ENCODE results near the gene ATF4. TPM values are rescaled to one million over a fixed set of nuclear protein-coding genes. Genes with fewer than 3 reads are reported as not detected.

ATF4 gene
- total RNA-seq, 3 donors from 2014 or later: 201 to 581 (median 205) TPM

DNA sequence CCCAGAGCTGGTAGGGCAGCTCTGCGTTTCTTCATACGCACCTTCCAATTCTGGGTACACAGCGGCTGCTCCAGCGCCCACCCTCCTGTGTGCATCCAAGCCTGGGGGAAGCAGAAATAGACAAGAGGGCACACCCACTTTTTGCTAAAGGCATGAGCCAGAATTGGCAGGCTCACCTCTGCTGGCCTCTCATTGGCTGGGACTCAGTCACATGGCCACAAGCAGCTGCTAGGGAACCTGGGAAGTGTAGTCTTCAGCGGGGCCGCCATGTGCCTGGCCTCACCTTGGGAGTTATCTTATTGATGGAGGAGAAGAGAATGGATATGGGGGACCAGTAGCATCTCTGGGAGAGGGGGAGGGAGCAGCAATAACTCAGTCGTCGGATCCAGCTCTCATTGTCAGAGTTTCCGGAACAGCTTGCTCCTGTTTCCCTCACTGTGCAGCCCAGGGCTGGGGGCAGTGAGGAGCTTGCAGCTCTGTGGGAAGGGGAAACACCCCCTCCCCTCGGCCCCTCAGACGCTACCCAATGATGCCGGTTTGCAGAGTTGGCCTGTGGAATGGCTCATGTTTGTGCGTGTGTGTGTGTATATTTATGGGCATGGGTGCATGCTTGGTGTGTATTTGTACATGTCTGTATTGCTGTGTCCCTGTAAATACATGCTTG, 30.1 kb upstream of the ATF4 start:
- intact Hi-C loops (cut with DNase I, micrococcal nuclease): no loop called here
- Histone ChIP-seq H3K9me3 (no peaks in the 10 kb centered on the region), H3K4me3 (no peak overlapping the region), H3K4me1 (ENCODE audit: low read depth) (no peaks in the 10 kb centered on the region), H3K36me3 (ENCODE audit: low read depth) (no peaks in the 10 kb centered on the region)
- ATAC-seq: peak; percentile 90
- peak; percentile 75 to 90 (median 81) for DNase-seq
- TF ChIP-seq, protein P1, sequence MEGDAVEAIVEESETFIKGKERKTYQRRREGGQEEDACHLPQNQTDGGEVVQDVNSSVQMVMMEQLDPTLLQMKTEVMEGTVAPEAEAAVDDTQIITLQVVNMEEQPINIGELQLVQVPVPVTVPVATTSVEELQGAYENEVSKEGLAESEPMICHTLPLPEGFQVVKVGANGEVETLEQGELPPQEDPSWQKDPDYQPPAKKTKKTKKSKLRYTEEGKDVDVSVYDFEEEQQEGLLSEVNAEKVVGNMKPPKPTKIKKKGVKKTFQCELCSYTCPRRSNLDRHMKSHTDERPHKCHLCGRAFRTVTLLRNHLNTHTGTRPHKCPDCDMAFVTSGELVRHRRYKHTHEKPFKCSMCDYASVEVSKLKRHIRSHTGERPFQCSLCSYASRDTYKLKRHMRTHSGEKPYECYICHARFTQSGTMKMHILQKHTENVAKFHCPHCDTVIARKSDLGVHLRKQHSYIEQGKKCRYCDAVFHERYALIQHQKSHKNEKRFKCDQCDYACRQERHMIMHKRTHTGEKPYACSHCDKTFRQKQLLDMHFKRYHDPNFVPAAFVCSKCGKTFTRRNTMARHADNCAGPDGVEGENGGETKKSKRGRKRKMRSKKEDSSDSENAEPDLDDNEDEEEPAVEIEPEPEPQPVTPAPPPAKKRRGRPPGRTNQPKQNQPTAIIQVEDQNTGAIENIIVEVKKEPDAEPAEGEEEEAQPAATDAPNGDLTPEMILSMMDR (IDR thresholded peaks at IDR 0.05): no peak

DNA sequence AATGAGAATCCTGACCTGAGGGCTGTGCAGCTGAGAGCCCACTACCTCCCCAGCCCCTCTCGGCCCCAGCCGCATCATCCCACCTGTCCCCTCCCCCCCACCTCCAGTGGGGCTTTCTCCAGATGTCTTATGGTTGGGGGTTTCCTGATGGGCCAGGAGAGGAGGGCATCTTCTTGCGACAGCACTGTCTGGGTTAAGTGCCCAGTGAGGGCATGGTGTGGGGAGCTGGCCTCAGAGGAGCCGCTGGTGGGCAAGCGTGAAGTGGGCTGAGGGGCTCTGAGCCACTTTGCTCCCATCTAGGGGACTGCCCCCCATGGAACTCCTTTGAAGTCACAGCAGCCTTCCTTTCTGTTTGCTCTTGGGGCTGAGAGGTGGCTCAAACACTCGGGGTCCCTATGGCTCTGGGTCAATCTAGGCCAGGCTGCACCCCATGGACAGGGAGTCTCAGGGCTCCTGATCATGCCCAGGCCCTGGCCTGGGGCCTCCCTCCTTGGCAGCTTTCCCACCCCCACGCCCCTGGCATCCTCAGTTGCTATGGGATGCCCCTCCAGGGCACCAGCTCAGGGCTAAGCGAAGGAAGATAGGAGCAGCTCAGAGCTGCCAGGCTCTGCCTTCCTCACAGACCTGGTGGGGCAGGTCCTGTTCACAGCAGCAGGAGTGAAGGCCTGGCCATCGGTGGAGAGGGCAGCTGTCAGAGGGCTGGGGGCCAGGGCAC, 29.2 kb upstream of the ATF4 start:
- Histone ChIP-seq H3K9me3 (no peaks in the 10 kb centered on the region), H3K36me3 (ENCODE audit: low read depth) (no peaks in the 10 kb centered on the region), H3K4me3 (no peak overlapping the region), H3K4me1 (ENCODE audit: low read depth) (no peaks in the 10 kb centered on the region)
- peak in 1 of 3 donors; percentile 45 for DNase-seq
- intact Hi-C loops (cut with DNase I, micrococcal nuclease): no loop called here
- TF ChIP-seq, protein P1 (IDR thresholded peaks at IDR 0.05): no peak
- ATAC-seq: no peak

DNA sequence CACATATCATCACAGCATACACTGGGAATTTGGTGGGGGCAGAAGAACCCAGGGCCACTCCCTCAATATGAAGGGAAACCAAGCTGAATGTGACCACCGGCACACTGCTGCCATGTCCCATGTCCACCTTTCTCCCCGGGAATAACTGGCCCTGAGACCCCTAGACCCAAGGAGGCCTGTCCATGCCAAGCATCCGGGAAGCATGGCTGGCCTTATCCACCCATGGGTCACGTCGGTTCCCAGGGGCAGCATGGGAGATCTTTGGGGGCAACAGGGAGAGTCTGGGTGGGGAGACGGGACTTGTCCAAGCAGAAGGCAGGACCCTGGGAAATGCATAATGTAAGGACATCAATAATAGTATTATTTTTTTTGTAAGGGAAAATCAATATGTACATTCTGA, 28.7 kb upstream of the ATF4 start:
- DNase-seq: peak in 1 of 3 donors; percentile 27
- no peak for ATAC-seq
- Histone ChIP-seq H3K4me1 (ENCODE audit: low read depth) (no peaks in the 10 kb centered on the region), H3K4me3 (no peak overlapping the region), H3K36me3 (ENCODE audit: low read depth) (no peaks in the 10 kb centered on the region), H3K9me3 (no peaks in the 10 kb centered on the region)
- TF ChIP-seq, protein P1 (IDR thresholded peaks at IDR 0.05): no peak
- intact Hi-C loops (cut with DNase I, micrococcal nuclease): no loop called here

DNA sequence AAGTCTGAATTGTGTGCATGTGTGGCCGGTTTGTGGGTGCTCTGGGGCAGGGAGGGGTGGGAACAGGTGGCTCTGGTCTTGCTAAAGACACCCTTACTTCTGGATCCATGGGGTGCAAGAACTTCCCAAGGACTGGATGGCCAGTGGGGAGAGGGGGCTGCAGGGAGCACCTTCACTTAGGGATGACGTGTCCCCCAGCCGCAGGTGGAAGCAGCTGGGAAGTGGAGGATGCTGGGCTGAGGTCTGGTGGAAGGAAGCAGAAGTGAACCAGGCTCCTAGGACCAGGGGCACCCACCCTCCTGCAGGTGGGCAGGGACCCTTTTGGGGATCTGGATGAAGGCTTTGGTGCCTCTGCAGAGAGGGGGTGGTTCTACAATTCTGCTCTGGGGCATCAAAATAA, 28.2 kb upstream of the ATF4 start:
- intact Hi-C loops (cut with DNase I, micrococcal nuclease): no loop called here
- Histone ChIP-seq H3K4me3 (no peak overlapping the region), H3K36me3 (ENCODE audit: low read depth) (no peaks in the 10 kb centered on the region), H3K9me3 (no peaks in the 10 kb centered on the region), H3K4me1 (ENCODE audit: low read depth) (no peaks in the 10 kb centered on the region)
- TF ChIP-seq, protein P1 (IDR thresholded peaks at IDR 0.05): no peak
- DNase-seq: peak in 1 of 3 donors; percentile 29
- no peak for ATAC-seq

DNA sequence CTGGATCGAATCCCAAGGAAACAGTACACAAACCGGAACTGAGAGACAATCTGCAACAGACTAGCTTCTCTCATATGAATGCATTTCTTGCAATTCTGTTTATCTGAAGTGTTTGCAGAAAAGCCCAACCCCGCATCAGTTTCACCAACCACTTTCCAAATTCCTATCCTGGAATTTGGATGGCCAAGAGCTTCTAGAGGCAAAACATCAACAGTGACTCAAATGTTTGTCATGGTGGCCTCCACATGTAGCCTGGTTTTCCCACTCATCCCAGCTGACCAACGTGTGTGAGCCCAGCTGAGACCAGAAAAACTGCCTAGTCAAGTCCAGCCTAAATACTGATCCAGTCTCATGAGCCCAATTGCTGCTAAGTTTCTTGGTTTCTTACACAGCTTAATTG, 26.6 kb upstream of the ATF4 start:
- H3K4me3 ChIP-seq: no peak overlapping the region
- no peaks in the 10 kb centered on the region for H3K4me1 ChIP-seq (ENCODE audit: low read depth)
- no peaks in the 10 kb centered on the region for H3K9me3 ChIP-seq
- TF ChIP-seq, protein P1 (IDR thresholded peaks at IDR 0.05): no peak
- no peaks in the 10 kb centered on the region for H3K36me3 ChIP-seq (ENCODE audit: low read depth)
- DNase-seq (peak in 1 of 3 donors; percentile 7), ATAC-seq (no peak)
- intact Hi-C loops (cut with DNase I, micrococcal nuclease): no loop called here

Measured in mucosa of descending colon (tissue), 3 donors.